IPS DF 4.7 (cell line): Measurements from ENCODE around the gene DNAI4.

Experiments used
- DNase-seq: peaks from one replicate; pipeline ENCODE4 v3.0.0-alpha.2; 2013; ENCODE audit warnings: low spot score; ENCODE audit errors: extremely low read depth

The DNAI4 gene

DNA sequence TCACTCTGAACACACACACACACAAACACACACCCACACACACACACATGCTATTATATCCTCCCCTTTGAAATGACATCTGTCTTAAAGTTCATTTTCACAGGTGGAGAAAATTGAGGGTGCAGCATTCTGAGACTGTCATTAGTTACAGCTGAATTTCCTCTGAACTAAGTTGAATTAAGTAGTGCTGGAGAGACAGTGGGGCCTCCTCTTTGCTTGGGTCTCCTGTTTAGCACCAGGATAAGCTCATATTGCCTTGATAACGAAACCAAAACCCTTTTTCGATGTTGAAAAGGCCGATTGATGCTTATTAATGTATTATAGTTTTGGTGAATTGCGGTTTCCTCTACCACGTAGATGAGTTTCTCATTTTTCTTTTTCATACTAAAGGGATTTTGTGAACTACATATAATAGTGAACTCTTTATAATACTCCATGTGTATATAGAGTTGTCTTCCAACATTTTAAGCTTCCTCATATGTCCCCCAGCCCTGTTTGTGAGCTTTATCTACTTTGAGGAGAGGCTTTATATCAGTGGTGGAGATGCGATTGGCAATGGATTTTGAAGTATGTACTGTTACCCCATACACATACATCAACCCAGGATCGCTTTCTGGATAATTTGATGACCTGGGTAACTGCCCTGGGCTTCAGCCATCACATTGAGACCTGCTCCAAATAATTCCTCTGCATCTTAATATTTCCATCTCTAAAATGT lies 155.0 kb downstream of the DNAI4 start:
- no peak for DNase-seq

DNA sequence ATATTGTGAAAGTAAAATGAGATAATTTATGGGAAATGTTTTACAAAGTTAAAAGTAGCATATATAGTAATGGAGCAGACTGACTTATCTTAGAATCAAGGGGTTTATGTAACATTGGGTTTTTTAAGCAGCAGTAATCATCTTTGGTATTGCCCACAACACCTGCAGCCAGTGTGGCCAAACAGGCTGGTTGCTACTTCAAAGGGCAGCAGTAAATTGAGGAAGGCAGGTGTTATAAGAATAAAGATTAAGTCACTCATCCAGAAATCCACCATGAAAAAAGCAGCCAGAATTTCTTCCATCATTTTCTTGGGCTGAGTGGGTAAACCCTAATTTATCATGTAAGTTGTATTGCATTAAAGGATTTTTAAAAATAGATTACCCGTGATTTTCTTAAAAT lies 155.7 kb downstream of the DNAI4 start:
- DNase-seq, result no peak

DNA sequence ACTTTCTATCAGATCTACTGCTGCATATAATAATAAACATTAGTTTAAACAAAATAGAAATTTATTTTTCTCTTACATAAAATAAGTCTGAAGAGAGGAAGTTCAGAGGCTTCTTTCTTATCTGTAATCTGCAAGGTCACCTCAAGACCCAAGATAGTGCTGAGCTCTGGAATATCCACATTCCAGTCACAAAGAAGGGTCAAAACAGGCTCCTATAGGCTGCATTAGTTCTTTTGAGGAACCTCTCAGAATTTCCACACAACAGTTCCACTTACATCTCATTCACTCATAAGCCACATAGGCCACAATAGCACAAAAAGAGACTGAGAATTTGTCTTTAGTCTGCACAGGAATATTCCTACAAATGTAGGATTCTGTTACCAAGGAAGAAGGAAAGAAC lies 157.0 kb downstream of the DNAI4 start:
- DNase-seq, result no peak

DNA sequence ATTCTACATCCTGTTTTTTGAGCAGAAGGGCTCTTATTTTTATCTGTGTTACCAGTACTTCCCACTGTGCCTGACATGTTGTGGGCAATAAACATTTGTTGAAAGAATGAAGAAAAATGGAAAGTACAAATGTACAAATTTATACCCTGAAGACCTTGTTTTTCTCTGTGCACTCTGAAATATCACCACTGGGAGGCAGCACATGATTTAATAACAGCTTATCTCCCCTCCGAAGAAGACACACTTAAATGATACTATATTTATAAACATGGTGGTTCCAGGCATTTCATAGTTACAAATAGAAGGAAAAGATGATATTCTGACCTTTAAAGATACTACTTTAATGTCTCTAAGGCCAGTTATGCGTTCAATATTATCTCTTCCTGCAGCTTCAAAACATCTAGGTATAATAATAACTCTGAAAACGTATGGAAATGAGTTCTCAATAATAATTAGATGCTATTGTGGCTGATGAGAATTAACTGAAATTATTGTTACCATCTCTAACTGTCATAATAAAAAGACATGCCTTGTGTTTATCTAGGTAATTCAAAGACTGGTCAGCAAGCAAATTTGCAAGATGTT lies 159.6 kb downstream of the DNAI4 start:
- no peak for DNase-seq
